Measurements from ENCODE around the gene ADNP2. TPM values are rescaled to one million over a fixed set of nuclear protein-coding genes. Genes with fewer than 3 reads are reported as not detected.

Gene ADNP2
- total and polyA plus RNA-seq, 2 of the 4 experiments (the other 2 are of a cell fraction) = 5.6 to 18.3 TPM

DNA sequence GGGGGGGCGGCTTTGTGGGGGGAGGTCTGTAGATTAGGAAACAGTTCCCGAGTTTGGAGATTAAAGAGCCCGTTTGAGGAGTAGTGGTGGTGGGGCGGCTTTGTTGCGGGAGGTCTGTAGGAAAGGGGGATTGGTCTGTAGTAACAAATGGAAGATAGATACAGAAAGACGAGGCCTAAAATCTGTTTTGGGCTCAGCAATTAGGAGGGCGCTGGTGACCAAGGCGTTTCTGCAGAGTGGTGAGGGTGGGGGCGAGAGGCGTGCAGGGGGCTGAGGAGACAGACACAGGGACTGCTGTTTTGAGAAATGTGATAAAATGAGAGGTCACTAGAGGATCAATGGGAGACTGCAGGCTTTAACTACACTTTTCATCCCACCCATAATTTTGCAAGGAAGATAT is 1.6 kb upstream of the ADNP2 start:
- intact Hi-C loops (cut with micrococcal nuclease) = no loop called here

More for the DNA sequence above, 1.6 kb upstream of the ADNP2 start:
- Histone ChIP-seq H3K27me3 (ENCODE audit: control insufficient read depth, insufficient read depth, low read length) (no peaks in the 10 kb centered on the region), H4K91ac (ENCODE audit: insufficient read depth, low read depth, low read length) (no peak overlapping the region), H4K5ac (ENCODE audit: low read depth, low read length) (no peak overlapping the region), H3K27ac (ENCODE audit: insufficient read depth, low read length) (no peak overlapping the region), H4K20me1 (ENCODE audit: insufficient read depth, low read length) (peaks cover 18% of the 10 kb centered on the region), H2BK15ac (ENCODE audit: low read depth, low read length) (no peak overlapping the region), H3K36me3 (ENCODE audit: control insufficient read depth, insufficient read depth, low read length) (no peaks in the 10 kb centered on the region), H3K79me1 (ENCODE audit: low read depth in 1 of 2, low read length in 2 of 2) (peaks cover 14 to 21% of the 10 kb centered on the region in 2 experiments), H3K4me3 (ENCODE audit: insufficient read depth, low read depth, low read length) (no peak overlapping the region), H3K4ac (ENCODE audit: low read depth, low read length) (no peak overlapping the region), H4K8ac (ENCODE audit: low read depth in 2 of 2, low read length in 2 of 2) (no peak overlapping the region), H3K4me2 (ENCODE audit: low read depth, low read length) (no peak overlapping the region), H3K9me3 (ENCODE audit: control insufficient read depth, insufficient read depth, low read length) (no peaks in the 10 kb centered on the region), H3K56ac (ENCODE audit: extremely low read depth, insufficient read depth, low read length) (no peak overlapping the region), H3K9me1 (ENCODE audit: insufficient read depth, low read length) (peaks cover 9% of the 10 kb centered on the region), H2AK9ac (replicated peaks; ENCODE audit: low read depth, low read length, poor library complexity) (no peak overlapping the region), H2AK5ac (ENCODE audit: low read depth, low read length) (no peak overlapping the region), H2AFZ (replicated peaks; ENCODE audit: low read length, poor library complexity) (no peak overlapping the region), H3K14ac (replicated peaks; ENCODE audit: low read depth, low read length) (no peak overlapping the region), H2BK20ac (ENCODE audit: low read depth, low read length) (no peak overlapping the region), H2BK120ac (ENCODE audit: low read depth, low read length) (no peak overlapping the region), H3K4me1 (ENCODE audit: control insufficient read depth, insufficient read depth, low read length) (peaks cover 7% of the 10 kb centered on the region), H3K18ac (ENCODE audit: low read depth, low read length) (no peak overlapping the region), H2BK5ac (ENCODE audit: low read depth, low read length, poor library complexity, severe bottlenecking) (no peak overlapping the region), H3K9ac (ENCODE audit: low read depth, low read length) (no peak overlapping the region), H3K23ac (ENCODE audit: low read depth, low read length) (no peak overlapping the region)
- dilution Hi-C loops (cut with HindIII; ENCODE audit: low sequenced_read_pairs, unreplicated experiment) (no loop called here), in situ Hi-C loops (cut with MboI; ENCODE audit: low sequenced_read_pairs) (no loop called here)
- 33% methylated on average over 1 of the region's 10 CpGs; no CpG with 5 or more reads in 1 of the 2 experiments for WGBS, 2 experiments (ENCODE audit: extremely low coverage in 2 of 2, insufficient read length in 1 of 2)
- ATAC-seq (ENCODE audit: low read depth) = no peak
- no TSS peak for BruUV-seq (replicated peaks)
- TF ChIP-seq BHLHE40 (IDR thresholded peaks at IDR 0.05; ENCODE audit: low read depth, low read length) (no peak), MAZ (IDR thresholded peaks at IDR 0.05; ENCODE audit: borderline replicate concordance, low read depth, low read length) (no peak), RCOR1 (IDR thresholded peaks at IDR 0.05; ENCODE audit: insufficient replicate concordance, low read length) (no peak), MXI1 (IDR thresholded peaks at IDR 0.05; ENCODE audit: borderline replicate concordance, low read depth, low read length) (no peak), CHD1 (IDR thresholded peaks at IDR 0.05; ENCODE audit: low read depth, low read length) (no peak), RFX5 (IDR thresholded peaks at IDR 0.05; ENCODE audit: low read depth, low read length) (no peak), CEBPB (IDR thresholded peaks at IDR 0.05; ENCODE audit: low read depth, low read length) (no peak), FOS (IDR thresholded peaks at IDR 0.05; ENCODE audit: low read depth, low read length) (no peak), MAFK (IDR thresholded peaks at IDR 0.05; ENCODE audit: low read depth, low read length) (no peak), POLR2A (IDR thresholded peaks at IDR 0.05; ENCODE audit: low read depth, low read length) (no peak), RAD21 (IDR thresholded peaks at IDR 0.05; ENCODE audit: low read length) (no peak), NFE2L2 (IDR thresholded peaks at IDR 0.05; ENCODE audit: low read depth, low read length) (no peak), USF2 (IDR thresholded peaks at IDR 0.05; ENCODE audit: low read depth, low read length) (no peak), SMC3 (IDR thresholded peaks at IDR 0.05; ENCODE audit: low read depth, low read length) (no peak)
- TF ChIP-seq, protein P1, sequence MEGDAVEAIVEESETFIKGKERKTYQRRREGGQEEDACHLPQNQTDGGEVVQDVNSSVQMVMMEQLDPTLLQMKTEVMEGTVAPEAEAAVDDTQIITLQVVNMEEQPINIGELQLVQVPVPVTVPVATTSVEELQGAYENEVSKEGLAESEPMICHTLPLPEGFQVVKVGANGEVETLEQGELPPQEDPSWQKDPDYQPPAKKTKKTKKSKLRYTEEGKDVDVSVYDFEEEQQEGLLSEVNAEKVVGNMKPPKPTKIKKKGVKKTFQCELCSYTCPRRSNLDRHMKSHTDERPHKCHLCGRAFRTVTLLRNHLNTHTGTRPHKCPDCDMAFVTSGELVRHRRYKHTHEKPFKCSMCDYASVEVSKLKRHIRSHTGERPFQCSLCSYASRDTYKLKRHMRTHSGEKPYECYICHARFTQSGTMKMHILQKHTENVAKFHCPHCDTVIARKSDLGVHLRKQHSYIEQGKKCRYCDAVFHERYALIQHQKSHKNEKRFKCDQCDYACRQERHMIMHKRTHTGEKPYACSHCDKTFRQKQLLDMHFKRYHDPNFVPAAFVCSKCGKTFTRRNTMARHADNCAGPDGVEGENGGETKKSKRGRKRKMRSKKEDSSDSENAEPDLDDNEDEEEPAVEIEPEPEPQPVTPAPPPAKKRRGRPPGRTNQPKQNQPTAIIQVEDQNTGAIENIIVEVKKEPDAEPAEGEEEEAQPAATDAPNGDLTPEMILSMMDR (conservative IDR thresholded peaks at IDR 0.05; ENCODE audit: low read depth, low read length) = no peak
- TF ChIP-seq, protein P2, sequence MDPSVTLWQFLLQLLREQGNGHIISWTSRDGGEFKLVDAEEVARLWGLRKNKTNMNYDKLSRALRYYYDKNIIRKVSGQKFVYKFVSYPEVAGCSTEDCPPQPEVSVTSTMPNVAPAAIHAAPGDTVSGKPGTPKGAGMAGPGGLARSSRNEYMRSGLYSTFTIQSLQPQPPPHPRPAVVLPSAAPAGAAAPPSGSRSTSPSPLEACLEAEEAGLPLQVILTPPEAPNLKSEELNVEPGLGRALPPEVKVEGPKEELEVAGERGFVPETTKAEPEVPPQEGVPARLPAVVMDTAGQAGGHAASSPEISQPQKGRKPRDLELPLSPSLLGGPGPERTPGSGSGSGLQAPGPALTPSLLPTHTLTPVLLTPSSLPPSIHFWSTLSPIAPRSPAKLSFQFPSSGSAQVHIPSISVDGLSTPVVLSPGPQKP (IDR thresholded peaks at IDR 0.05; ENCODE audit: borderline replicate concordance, low read depth, low read length) = no peak
- DNase-seq = no peak
- CTCF ChIA-PET = no interaction called here
- POLR2A ChIA-PET (ENCODE audit: unreplicated experiment) = no interaction called here

All from IMR-90 (cell line).